Tibial nerve (tissue), 3 donors: ENCODE results near the gene KRTAP20-3.

Experiments
- CTCF ChIP-seq, 5 experiments: fragments of 200-600 bp in 3 of 5; fragments of 450-650 bp in 2 of 5; sonication (generic) in 3 of 5; IDR thresholded peaks; one replicate each; pipeline ENCODE4 v1.5.1; 2016 to 2019; ENCODE audit warnings: antibody characterized with exemption in 5 of 5, mild to moderate bottlenecking in 3 of 5, moderate library complexity in 2 of 5
- POLR2A ChIP-seq, 2 donors: fragments of 450-650 bp; IDR thresholded peaks; one replicate each; pipeline ENCODE4 v1.6.1; 2017; ENCODE audit warnings: antibody characterized with exemption in 2 of 2, mild to moderate bottlenecking in 2 of 2, moderate library complexity in 2 of 2

- TF ChIP-seq CTCF (IDR thresholded peaks at IDR 0.05), result no peak
- TF ChIP-seq POLR2A (IDR thresholded peaks at IDR 0.05), result no peak
Measured at GRCh38 chr21:30642564-30642963, at the start of gene KRTAP20-3.
